ENCODE results near the gene ROR1. TPM values are rescaled to one million over a fixed set of nuclear protein-coding genes. Genes with fewer than 3 reads are reported as not detected.
"Not testable (repeated sequence)": the region's sequence is repeated elsewhere in the genome, so short reads cannot be mapped to it uniquely, and the experiment has no call there.

Gene ROR1
- total RNA-seq, 1 donor from 2014 or later, result 2.0 TPM

DNA sequence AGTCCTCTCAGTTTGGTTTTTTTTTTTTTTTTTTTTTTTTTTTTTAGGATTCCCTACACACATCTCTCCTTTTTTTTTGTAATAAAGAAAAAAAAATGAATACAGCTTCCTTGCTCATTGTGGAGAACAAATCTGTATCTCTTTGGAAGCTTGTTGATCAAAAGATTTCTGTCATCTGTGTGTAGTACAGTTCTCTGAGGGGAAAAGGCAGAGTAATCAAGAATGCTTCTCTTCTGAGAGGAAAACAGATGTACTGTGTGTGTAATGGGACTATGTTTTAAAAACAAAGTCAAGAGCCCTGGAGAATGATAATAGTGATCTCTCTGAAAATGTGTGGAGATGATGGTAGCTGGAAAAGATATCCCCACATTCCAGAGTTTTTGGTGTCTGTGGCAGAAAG, 16.5 kb upstream of the ROR1 start:
- FAIRE-seq (no peak), DNase-seq (ENCODE audit: low spot score in 2 of 2) (no peak)

DNA sequence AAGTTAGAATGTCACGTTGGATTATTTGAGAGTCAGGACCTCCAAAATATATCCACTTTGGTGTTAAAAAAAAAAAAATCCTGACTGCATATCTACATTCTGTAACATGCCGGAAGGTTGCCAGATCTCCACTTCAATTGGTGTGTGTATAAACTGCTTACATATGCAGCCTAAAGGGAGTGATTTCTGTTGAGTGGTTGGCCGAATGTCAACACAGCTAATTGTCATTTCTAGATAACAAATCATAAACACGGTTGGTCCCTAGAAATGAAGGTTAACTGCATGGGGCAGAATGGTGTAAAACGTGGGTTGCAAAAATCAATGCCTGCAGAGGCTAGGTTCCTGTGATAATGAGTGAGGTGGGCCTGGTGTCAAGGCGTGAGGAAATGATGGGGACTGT, 15.0 kb upstream of the ROR1 start:
- DNase-seq (ENCODE audit: low spot score in 2 of 2) (no peak), FAIRE-seq (no peak)

DNA sequence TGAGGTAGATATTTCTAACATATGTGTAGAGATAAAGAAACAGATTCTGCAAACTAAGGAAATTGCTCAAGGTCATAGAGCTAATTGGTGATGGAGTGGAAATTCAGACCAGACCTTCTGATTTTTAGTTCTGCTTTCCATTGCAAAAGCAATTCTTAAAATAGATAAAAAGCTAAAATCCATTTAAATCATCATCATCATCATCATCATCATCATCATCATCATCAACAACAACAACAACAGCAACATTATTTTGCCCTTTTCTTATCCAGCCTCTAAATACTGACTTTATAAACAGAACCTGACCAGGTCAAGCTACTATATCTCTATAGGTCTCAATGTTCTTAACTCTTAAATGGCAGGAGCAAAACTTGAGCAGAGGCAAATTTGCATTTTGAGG, 14.0 kb upstream of the ROR1 start:
- DNase-seq (ENCODE audit: low spot score in 2 of 2), result no peak
- no peak for FAIRE-seq

DNA sequence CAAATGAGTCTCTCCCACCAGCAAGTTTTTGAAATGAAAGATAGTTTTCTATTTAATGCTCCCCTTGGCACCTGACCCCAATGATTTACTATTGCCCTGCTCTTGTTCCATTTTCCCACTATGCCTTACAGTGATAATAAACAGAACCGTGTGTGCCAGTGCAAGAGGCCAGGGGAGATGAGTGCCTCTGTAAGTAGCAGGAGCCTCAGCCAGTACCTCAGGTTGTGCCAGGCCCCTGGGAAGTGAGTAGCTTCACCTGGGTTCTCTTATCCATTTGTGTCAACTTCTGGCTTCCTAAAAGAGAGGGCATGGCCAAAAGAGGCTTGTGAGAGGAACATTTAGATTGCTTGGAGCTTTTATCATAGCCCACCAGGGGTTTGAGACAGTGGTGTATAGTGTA, 3.4 kb upstream of the ROR1 start:
- DNase-seq (ENCODE audit: low spot score in 2 of 2), result no peak
- no peak for FAIRE-seq

DNA sequence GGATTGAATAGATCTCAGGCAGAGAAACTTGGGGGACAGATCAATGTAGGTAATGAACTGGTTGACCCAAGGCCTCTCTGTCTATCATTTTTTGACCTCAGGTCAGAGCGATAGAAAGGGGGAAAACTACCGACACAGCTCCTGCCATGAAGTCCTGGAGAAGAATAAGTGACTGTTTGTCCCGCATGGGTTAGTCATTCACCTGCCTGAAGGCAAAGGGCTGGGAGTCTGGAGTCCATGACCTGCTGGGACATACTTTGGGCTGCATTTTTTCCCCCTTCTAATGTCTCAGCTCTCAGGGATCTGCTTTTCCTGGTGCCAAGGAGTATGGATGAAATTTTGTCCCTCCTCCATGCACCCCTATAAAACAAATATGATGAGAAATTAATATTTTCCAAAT, 1.6 kb upstream of the ROR1 start:
- DNase-seq (ENCODE audit: low spot score in 2 of 2) (no peak), FAIRE-seq (no peak)

DNA sequence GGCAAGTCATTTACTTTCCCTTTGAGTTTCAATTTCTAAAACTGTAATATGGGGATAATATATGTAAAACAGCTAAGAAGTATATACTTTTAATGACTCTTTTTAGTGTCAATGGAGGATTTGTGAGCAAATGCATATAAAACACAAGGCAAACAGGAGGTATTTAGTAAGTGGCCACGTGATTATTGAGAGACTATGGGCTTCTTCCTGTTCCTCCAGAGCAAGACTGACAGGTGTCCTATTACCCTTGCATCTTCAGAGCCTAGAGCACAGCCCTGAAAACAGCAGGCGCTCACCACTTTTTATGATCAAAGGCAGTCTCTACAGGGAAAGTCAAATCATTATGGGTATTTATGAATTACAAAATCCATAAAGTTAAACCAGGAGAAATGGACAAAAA, 941 bp upstream of the ROR1 start:
- DNase-seq (ENCODE audit: low spot score in 2 of 2), result no peak
- no peak for FAIRE-seq

DNA sequence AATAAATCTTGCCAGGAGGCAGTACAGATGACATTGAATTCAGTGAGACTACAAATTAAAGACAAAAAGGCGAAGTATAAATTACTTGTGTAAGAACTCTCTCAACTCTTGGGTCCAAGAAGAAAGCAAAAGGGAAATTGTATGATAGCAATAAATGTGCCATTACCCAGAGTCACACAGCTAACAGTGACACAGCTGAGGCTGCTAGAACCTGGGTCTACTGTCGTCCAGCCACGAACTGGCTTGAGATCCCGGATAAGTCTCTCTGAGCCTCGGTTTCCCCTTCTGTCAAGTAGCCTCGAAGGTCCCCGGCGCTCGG, 362 bp upstream of the ROR1 start:
- DNase-seq (ENCODE audit: low spot score in 2 of 2) (no peak), FAIRE-seq (no peak)

DNA sequence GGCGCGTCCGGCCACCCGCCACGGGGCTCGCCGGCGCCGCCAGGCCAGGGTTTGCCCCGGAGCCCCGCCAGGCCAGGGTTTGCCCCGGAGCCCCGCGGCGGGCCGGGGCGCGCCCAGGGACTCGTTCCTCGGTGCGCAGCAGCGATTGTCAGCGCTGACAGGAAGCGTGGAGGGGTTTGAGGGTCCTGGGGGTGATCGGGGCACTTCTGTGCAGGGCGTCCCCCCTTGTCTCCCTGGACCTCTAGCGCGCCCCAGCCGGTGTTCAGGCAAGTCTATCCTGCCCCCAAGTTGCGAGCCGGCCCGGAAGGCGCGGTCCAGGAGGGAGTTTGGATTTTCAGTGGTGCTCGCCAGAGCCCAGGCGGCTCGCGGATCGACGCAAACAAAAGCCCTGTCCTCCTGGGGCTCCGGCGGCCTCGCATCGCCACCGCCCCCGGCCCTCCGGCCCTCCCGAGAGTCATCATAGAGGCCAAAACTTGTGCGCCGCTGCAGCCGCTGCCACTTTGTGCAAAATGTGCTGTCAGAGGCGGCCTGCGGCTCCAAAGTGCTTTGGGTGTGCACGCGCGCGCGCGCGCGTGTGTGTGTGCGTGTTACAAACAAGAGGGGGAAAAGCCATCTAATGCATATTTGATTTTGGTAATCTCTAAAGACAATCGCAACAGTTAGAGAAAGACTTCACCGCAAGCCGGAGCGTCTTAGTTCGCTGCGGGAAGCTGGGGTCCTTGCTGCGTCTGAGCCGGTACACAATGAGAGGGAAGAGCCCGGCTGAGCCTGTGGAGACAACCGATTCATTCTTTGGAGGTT, 1.0 kb downstream of the ROR1 start:
- FAIRE-seq (no peak), DNase-seq (ENCODE audit: low spot score in 2 of 2) (peak; percentile 40)

DNA sequence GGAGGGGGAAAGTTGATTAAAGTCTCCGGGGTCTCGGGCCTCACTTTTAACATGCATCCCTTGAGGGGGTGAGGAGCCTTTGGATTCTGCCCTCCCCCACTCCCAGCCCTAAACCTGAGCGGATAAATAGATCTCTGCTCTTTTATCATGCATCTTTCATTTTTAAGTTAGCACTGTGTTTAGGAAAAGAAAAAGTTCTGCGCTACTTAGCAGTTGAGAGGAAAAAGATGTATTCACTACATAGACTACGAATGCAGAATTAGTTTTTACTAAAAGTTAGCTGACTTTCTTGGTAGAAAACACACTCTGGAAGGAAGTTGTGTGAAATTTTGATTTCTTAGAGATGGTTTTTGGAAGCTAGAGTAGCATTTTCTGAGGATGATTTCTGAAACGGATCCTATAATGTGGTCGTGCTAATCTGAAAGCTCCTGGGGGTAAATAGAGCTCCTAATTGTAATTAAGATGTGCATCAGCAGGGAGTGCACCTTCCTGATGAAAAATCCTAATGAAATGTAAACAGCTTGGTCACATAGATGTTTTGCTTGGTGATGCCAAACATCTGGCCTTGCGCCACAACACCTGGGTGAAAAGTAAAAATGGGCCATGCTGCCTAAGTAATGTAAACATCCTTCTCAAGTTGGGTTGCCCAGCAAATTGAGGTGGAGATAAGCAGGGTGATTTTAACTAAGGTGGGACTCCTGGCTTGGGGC, 1.8 kb downstream of the ROR1 start:
- DNase-seq (ENCODE audit: low spot score in 2 of 2) (no peak), FAIRE-seq (no peak)

DNA sequence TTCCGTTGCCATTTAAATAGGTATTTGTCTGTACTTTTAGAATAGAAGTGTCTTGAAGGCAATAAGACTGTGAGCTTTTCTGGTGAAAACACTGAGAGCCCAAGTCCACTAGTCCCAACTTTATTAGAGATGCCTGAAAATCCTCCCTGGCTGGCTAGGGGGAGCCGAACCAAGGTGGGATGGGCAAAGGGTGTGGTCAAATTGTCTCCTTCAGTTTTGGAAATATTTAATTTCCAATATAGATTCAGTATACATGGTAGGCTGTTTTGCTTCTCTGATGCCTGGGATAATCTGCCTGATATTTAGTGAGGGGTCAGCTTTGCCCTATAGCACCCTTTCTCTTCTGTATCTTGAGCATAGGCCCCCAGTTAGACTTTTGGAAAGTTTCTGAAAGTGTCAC, 3.5 kb downstream of the ROR1 start:
- no peak for FAIRE-seq
- DNase-seq (ENCODE audit: low spot score in 2 of 2), result no peak

DNA sequence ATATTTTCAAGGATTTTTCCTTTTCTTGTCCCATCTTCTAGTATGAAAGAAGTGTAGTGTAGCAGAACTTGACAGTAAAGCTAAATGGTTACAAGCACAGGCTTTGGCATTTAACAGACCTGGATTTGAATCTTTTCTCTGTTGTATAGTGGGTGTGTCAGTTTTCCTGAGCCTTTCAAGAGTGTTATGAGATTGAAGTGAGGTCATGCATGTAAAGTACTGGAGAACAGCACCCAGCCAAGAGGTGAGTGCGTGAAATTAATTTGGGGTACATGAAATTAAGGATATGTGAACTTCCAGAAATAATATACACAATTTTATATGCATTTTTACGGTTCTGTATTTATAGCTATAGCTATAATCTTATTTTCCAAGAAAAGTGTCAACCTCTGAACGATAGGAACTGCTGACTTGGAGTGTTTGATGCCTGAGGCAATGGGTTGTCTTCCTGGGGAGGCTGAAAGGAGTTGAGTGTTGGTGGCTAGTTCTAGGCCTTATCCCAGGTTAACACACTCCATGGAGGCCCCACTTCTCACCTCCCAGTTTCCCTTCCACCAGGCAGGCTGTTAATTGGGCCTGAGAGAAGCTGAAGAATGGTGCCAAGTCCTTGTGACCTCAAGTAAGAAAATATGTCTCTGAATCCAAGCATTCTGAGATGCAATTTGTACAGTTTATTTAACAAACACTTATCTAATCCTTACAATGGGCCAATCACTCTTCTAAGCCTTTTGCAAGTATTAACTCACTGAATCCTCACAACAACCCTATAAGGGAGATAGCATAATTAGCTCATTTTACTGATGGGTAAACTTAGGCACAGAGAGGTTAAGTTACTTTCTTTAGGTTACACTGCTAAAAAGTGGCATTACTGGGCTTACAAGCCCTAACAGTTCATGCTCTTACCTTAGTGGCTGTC, 4.4 kb downstream of the ROR1 start:
- no peak for FAIRE-seq
- no peak for DNase-seq (ENCODE audit: low spot score in 2 of 2)

DNA sequence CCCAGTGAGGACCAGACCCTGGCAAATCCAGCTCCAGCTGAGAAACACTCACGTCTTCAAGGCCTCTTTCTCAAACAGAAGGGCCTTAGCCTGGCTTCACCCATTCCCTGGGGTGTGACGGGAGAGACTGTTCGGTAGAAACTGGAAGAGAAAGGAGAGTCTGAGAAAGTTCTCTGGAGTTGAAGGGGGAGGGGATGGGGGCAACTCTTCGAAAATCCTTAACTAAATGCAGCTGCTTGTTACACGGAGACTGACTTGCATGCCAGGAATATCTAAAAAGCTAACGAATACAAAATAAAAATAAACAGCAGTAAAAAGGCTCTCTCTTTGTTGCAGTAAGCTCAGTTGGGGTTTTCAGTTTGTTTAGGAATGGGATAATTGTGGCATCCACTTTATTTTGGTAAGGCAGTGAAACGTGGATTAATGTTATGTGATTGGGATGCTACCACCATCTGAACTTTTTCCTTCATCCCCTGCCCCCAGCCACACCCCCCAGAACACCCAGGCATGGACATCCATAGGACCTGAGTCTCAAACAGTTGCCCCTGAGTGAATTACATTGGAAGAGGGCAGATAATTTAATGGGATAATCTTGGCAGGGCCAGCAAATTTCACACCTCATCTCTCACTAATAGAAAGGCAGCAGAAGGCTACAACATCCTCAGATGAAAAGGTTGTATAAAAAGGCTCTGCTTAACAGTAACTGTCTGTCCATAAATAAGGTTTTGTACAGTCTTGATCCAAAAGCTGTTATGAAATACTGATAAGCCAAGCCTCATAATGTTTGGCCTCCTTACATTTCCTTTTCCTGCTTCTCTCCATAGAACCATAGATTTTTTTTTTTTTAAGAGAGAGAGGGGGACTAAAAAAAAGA, 5.8 kb downstream of the ROR1 start:
- FAIRE-seq (no peak), DNase-seq (ENCODE audit: low spot score in 2 of 2) (no peak)

DNA sequence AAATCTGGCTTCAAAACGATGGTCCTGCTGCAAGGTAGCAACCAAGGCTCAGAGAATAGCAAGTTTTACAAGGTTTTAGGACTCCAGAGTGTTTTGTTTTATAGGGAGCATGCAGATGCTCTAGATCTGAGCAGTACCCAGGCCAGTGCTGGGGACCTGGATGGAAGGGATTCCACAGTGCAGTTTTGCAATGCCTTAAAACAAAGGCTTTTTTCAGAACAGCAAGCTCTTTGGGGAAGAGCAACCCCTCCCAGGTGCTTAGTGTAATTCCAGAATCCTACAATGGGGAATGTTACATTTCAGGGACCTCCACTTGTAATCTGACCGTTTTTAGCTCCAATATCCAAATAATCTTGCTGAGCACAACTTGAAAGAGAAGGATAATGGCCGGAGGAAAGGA, 6.7 kb downstream of the ROR1 start:
- DNase-seq (ENCODE audit: low spot score in 2 of 2), result no peak
- FAIRE-seq, result no peak

DNA sequence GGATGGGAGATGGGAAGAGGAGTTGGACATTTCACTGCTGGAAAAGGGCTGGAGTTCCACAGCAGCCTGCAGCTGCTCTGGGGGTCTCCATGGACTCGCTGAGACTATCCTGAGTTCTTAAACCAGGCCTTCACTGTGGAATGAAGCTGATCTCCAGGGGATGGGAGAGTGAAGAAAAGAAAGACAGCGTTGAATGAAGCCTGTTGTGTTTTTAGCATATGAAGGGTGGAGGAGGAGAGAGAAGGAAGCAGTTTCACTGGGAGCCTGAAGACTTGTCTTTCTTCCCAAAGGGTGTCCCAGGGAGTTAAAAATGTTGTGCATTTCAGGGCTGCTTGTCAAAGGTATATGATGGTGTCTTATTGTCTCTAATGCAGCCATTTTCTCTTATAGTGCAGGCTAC, 9.2 kb downstream of the ROR1 start:
- DNase-seq (ENCODE audit: low spot score in 2 of 2) (no peak), FAIRE-seq (no peak)

DNA sequence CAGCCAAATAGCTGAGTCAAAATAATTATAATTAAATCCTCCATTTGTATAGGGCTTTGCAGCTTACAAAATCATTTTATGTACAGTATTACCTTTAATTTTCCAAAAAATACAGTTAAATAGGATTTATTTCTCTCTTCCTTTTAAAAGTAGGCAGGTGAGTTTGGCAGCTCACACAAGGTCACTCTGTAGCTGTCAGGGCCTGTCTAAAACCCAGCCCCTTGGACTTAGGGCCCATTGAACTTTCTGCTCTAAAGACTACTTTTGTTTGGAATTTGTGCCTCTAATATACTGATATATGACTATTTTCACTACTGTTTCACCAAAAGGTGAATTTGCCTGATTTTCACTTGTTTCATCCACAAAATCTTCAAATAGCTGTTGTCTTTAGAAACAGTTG, 10.3 kb downstream of the ROR1 start:
- FAIRE-seq, result no peak
- no peak for DNase-seq (ENCODE audit: low spot score in 2 of 2)

DNA sequence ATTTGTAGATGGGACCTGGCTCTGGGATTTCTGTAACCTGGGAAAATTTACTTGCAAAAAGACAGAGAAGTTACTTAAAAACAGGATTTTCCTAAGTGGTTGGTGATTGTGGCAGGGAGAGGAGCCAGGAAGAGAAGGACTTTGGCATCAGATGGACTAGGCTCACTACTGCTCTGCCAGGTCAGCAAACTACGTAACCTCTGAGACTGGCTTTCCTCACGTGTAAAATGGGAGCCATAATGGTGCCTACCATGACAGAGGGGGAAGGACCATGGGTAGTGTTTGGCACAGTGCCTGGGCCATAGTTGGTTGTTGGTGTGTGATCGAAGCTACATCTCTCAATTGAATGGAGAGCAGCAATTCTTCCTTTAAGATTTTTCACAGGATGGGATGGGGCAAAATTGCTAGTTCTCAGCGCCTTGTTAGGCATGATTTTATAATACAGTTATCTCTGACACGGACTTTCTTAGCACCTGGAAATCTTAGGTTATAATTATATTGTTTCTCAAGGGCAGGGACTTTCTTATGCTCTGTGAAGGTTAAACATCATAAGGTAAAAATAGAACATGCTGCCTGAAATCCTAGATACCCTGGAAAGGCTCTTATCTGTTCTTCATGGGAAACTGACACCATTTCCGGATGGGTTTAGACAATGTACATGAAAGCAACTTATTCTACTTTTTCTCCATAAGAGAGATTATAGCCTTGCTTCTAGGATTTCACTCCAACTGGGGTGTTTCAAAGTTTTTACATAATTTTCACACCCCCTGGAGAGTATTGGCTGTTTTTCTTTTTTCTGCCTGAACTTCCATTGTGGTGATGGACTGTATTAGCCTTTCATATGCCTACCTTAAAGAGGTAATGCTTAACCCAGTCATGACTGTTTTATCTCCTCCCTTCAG, 10.9 kb downstream of the ROR1 start:
- no peak for FAIRE-seq
- no peak for DNase-seq (ENCODE audit: low spot score in 2 of 2)

DNA sequence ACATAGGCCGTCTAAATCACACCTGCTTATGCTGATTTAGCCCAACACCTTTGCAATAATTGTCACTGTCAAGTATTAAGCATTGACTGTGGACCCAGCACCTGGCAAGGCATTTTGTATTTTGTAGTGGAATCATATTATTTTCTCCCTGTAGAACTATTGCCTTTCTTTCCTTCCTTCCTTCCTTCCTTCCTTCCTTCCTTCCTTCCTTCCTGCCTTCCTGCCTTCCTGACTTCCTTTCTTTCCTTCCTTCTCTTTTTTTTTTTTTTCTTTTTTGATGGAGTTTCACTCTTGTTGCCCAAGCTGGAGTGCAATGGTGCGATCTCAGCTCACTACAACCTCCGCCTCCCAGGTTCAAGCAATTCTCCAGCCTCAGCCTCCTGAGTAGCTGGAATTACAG, 13.5 kb downstream of the ROR1 start:
- FAIRE-seq; DNase-seq (ENCODE audit: low spot score in 2 of 2): not testable (repeated sequence)

DNA sequence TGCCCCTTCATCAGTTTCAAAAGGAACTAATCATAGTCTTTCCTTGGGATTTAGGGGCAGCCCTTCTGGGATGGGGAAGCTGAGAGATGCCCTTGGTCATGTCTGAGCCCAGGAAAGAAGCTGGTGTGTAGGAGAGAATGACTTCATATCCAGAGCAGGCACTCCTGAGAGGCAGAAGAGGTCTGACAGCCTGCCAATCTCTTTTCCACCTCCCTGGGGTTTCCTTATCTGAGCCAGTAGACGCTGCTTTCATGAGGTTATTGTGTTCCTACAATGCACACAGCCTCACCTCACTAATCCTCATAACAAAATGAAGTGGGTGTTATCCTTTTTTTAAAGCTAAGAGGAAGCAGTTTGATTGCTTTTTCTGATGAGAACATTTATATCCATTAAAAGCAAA, 14.1 kb downstream of the ROR1 start:
- FAIRE-seq (no peak), DNase-seq (ENCODE audit: low spot score in 2 of 2) (no peak)

DNA sequence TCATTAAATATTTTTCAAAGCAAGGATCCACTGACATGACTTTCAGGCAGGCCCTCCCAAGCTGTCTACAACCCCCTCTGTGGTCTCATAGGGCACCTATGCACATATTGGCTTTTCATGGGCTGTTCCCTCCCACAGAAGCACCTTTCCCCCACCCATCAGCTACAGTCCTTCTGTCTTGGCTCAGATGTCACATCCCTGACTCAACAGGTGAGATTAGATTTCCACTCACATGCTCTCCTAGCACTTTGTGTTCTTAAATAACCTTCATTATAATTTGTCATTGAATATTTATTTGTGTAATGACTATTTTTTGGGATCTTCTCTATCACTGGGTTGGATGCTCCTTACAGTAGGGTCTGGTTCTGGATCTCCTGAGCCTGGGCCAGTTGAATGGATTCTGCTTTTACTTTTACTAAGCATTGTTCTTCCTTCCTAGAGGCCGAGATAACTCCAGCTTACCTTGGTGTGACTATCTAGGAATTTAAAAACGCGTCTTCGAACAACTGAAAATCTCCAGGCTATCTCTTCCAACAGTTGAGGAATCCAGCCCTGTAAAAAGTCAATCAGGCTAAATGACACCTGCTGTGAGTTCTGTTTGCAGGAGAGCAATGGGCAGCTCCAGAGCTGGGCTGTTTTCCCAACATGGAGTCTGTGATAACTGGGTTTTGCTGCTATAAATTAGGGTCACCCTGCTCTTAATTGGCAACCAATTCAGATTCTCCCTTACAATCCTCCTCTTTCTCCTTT, 16.2 kb downstream of the ROR1 start:
- FAIRE-seq (no peak), DNase-seq (ENCODE audit: low spot score in 2 of 2) (no peak)
